Measurements from ENCODE around the gene RMDN2.
"Not testable (repeated sequence)": the region's sequence is repeated elsewhere in the genome, so short reads cannot be mapped to it uniquely, and the experiment has no call there.

The RMDN2 gene

DNA sequence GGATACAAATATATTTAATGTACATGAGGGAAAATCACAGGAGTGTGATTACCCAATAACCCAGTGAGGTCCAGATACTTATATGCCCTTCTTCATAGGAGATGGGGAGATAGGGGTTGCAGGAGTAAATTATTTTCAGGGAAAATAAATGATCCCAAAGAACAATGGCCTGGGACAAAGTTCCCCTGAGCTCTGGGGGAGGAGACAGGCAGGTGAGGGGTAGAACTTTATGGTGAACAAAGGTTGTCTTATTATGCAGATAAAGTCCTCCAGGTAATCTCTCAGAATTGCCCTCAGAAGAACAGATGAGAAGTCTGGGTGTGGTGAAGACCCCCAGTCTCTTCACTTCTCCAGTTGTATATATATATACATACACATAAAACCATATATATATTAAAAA lies 22.1 kb upstream of the RMDN2 start:
- no peak for DNase-seq

DNA sequence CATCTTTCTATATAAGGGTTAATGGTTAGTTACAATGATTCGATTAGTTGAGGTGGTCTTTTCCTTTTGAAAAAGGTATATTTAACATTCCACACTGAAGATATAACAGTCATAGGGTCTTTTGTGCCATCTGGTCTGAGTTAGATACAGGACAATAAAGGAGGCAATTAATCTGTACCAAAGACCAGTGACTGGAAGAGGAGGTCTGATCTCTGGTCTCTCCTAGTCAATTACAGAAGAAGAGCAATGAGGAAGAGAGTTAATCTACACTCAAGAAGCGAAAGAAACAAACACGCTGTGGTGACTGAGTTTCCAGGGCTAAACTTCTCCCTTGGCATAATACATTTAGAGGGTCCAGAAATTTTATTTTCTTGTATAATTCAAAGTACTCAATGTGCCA lies 20.7 kb upstream of the RMDN2 start:
- DNase-seq = no peak

DNA sequence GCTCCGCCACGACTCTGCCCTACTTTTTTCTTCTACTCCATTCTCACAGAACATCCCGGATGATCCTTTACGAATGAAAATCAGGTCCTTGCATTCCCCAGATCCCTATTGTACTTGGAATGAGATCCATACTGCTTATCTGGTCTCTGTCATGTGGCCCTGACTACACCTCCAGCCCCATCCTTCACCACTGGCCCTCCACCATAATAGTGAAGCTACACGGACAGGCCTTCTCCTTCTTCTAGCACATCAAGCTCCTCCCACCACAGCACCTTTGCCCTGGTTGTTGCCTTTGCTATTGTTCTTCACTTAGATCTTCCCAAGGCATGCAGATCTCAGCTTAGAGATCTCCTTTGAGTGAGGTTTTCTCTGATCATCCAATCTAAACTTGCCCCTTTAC lies 20.1 kb upstream of the RMDN2 start:
- no peak for DNase-seq

DNA sequence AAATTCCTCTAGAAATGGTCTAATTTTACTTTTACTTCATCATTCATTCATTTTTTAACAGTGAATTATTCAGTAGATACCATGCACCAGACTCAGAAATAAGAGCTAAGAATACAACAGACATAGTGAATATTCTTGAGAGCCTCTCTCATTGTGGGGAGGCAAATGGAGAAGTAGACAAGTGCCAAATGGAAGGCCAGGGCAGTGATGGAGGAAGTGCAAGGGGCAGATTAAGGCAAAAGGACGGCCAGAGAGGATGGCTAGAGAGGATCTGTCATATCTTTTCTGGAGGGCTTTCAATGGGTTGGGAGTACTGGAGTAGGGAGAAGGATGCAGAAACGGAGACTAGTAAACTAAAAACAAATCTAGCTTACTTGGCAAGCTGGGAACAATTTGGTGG lies 19.0 kb upstream of the RMDN2 start:
- DNase-seq = no peak

DNA sequence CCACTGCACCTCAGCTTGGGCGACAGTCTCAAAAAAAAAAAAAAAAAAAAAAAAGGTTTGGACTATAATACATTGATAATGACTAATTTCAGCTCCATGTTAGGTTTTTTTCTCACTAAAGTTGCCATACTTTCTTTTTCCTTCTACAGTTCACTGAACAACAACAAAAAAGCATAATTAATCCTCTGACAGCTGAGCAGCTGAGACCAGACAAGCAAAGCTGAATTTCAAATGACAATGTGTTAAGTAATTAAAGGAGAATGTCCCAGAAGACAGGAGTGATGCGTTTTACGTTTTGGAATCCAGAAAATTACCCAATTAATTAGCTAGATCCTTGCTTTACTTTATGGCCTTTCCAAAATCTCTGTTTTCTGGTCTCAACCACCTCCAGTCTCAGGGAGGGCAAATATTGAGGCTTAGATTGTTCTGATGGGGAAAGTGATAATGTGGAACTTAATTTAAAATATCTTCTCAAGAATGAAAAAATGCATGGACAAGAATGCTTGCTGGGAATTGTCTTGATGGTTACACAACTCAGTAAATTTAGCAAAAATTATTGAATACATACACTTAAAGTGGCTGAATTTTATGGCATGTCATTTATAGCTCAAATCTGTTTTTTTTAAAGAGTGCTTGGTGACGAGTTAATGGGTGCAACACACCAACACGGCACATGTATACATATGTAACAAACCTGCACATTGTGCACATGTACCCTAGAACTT lies 17.4 kb upstream of the RMDN2 start:
- DNase-seq = no peak

DNA sequence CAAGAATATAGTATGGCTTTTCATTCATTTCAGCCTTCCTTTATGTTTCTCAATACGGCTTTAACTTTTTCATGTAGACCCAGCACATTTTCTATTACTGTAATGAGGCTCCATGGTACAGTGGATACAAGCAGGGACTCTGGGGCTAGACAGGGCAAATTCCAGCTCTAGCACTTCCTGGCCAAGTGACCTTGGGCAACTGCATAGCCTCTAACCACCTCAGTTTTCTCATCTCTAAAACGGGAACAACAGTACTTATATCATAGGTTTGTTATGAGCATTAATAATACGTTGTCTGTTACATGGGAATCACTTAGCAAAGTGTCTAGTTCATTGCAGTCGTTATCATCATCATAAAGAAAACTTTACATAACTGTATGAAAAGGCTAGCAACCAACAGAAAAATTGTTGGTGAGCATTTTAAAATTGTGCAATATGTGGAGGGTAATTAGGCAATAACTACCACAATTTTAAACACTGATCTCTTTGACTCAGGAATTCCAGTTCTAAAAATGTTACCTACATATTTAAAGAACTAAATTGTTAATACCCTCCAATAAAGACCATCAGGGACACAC lies 13.7 kb upstream of the RMDN2 start:
- DNase-seq = no peak

DNA sequence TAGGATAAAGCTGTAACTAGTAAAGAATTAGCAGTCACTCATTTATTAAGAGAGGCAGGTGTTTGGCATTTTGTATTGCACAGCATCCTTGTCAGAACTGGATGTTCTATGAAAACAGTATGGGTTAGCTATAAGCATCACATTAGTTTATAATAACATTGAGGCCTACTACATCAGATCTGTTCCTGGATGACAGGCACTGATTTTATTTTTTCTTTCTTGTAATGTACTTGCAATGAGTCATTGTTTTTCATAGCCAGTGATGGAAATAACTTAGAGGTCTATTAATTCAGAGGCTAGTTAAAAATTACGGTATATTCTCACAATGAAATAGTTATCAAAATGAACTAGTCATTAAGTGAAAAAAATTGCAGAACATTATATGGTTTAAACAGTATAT lies 13.0 kb upstream of the RMDN2 start:
- no peak for DNase-seq

DNA sequence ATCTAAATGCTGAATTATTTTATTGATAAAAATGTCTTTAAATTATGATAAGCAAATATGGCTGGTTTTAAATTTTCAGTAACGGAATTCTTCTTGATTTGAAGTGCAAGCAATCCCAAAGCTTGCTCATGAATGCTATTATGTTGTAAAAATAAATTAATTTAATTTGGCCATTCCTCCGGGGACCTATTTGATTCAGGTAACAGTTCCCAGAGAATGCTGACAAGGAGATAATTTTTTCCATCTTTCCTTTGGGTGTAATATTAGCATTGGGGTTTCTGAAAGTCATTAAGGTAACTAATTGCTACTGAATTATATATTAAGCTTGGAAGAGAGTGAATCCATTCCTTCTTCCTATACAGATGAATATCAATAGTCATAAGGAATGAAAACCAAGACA lies 12.5 kb upstream of the RMDN2 start:
- DNase-seq = no peak

DNA sequence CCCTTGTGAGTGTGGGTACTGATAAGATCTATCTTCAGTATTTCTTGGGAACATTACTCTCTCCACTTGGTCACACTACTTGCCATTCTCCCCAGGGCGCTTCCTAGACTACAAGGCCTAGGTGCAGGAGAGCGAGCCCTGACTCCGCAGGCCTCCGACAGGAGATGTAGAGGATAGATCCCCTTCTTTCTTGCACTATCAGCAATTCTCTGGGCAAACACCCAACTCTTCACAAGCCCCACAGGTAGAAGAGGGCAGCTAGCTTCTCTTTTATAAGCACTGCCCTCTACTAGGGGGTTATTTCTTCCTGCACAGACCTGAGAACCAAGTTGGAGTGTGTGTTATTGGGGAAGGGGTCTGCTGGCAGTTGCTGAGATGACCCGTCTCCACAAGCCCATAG lies 10.7 kb upstream of the RMDN2 start:
- DNase-seq = no peak

DNA sequence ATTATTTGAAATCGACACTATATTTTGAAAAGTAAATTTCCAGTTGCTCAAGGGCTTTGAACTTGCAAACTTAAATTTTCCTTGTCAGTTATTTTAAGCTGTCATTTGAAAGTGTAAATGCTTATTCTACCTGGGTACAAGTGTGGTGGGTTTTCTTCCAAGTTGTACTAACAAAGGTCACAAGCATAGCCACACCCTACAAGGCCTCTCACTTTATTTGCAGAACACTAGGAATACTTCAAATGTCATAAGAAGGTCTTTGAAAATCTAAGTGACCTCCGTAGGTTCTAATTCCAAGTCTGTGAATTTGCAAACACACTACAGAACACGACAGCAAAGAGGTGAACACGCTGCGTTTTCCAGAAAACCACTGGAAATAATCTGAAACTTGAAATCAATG lies 9.3 kb upstream of the RMDN2 start:
- no peak for DNase-seq

DNA sequence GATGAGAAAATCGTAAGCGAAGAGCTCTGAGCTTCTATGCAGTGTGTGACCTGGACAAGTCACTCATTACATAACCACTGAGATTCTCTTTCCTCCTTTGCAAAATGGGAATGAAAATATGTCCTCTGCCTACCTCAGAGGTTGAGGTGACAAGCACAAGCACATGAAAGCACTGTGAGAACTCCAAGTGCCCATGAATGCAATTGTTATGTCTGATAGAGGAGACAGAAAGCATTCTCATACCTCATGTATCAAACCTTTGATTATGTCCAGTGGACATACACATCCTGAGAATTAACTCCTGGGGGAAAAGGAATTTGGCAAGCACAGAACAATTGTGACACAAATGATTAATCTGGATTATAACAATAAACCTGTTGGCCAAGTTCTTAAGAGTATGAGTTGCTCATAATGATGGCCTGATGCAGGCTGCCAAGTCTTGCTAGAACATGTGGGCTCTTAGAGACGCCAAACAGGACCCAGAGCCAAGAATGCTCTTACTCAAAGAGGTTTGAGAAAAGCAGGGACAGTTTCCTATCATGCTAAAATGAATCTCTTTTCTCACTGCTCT lies 8.5 kb upstream of the RMDN2 start:
- DNase-seq = no peak

DNA sequence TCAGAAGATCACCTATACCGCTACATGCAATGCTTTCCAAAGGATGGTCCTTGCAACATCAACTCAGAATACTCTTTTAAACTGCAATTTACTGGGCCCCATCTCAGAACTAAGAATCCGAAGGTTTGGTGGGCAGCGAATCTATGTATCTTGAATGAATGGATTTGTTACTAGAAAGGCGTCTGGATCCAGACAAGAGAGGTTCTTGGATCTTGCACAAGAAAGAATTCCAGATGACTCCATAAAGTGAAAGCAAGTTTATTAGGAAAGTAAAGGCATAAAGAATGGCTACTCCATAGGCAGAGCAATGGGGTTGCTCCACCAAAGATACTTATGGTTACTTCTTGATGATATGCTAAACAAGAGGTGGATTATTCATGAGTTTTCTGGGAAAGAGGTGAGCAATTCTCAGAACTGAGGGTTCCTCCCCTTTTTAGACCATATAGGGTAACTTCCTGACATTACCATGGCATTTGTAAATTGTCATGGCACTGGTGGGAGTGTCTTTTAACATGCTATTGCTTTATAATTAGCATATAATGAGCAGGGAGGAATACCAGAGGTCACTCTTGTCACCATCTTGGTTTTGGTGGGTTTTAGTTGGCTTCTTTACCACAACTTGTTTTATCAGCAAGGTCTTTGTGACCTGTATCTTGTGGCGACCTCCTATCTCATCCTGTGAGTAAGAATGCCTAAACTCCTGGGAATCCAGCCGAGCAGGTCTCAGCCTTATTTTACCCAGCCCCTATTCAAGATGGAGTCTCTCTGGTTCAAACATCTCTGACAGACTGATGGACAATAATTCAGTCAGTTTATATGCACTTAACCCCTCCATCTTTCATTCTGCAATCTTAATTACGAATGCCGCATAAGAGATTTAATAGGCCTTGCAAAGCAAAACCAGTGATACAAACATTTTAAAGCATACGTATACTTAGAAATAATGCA lies 7.5 kb upstream of the RMDN2 start:
- DNase-seq = no peak

DNA sequence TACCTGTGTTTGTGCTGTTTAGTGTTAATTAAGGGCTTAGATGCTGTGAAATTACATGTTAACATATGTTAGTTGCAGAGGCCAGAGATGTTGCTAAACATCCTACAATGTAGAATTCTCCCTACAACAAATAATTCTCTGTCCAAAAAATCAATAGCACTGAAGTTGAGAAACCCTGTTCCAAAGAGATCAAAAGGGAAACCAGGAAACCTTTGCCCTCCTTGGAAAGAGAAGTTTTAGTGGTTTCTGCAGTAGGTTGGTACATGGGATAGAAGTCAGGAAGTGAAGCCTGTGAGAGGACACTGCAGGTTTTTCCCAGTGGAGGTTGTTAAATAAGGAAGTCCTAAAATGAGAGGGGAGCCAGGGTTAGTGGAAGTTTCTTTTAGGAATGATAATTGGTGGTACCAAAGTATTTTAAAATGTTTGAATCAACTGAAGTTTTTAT lies 6.3 kb upstream of the RMDN2 start:
- no peak for DNase-seq

DNA sequence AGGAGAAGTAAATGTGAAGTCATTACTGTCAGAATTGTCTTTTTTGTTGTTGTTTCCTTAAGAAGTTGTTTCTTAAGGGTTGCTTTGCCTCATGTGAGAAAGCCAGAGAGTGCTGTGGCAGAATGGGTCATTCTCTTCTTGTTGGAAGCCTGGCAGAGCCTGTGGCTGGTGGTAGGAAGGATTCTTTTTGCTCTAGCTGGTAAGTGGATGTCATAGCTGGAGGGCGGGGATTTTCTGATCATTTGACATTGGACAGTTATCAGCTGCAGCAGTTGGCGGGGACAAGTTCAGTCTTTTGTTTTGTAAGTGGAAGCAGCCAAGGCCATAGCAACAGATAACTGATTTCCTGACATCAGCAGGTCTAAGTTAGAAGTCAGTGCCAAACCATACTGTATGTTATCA lies 5.5 kb upstream of the RMDN2 start:
- no peak for DNase-seq

DNA sequence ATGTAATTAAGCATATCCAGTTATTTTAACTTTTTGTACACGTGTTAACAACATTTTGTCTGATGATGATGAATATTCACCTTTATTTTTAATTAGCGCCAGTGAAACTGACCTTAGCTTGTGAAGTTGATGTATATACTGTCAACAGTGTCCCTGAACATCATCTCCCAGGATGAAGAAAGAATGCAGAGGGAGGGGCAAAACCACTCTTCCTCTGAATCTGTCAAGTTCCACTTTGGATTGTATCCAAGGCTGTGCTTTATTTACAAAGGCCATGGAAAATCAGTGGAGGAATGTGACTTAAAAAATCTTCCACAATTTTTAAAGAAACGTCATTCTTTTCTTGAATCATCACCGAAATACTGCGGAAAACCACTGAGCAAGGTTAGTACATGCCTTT lies 4.5 kb upstream of the RMDN2 start:
- no peak for DNase-seq

DNA sequence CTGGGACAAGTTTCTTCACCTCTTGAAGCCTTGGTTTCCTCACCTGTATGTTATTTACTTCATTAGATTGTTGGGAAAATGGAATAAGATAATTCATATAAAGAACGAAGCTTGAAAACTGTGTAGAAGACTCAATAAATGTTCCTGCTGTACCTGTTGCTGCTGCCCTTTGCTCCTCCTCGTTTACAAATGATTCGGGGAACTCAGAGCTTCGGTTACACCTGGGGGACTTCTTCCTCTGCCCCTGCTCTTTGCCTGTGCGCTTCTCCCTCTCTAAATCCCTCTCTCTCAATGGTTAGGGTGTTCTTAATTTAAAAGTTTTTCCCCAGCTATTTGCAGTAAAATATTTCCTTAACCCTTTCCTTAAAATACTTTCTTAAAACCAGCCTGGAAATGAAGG lies 3.3 kb upstream of the RMDN2 start:
- no peak for DNase-seq

DNA sequence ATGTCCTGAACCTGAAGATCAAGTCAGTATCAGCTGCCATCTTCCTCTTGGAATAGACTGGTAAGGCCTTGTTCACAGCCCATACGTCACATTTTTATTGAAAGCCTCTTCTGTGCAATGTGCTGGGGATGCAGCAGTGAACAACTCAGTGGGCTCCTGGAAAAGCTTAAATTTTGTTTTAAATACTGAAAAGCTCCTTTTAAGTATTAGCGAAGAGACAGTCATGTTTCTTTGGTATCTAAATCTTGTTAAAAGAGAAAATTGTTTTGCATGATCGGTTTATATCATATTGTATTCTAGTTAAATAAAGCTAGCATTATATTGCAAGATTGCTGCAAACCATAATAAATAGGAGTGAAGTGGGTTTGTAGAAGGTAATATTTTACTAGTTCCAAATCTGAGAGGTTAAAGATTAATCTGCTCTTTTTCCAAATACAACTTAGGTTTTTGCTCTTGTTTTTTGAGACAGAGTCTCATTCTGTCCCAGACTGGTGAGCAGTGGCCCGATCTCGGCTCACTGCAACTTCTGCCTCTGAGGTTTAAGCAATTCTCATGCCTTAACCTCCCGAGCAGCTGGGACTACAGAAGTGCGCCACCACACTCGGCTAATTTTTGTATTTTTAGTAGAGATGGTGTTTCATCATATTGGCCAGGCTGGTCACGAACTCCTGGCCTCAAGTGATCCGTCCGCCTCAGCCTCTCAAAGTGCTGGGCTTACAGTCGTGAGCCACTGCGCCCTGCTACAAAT lies 1.6 kb upstream of the RMDN2 start:
- no peak for DNase-seq

DNA sequence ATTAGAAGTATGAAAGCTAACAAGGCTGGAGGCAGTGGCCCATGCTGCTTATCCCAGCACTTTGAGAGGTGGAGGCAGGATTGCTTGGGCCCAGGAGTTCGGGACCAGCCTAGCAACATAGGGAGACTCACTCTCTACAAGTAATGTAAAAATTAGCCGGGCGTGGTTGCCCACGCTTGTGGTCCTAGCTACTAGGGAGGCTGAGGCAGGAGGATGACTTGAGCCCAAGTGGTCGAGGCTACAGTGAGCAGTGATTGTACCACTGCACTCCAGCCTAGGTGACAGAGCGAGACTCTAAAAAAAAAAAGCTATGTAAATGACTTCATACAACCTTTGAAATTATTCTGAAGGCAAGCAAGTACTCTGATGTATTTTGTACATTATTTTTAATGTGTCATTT lies 1.5 kb downstream of the RMDN2 start:
- DNase-seq = no peak

DNA sequence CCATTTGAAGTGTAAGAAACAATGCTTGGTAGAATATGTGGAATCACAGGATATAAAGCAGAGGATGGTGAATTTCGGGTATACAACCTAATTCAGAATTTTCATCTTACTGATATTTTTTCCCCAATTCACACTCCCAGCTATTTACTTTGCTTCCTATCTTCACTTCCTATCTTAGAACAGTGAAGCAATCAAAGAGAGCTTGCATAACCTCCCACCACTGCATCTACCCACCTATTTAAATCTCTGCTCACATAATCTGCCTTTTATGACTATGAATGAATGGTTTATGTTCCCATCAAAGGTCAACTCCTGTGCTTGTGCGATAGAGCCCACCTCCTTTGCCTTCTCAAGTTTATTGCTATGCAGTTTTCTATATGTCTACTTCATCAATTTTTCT lies 3.3 kb downstream of the RMDN2 start:
- DNase-seq = no peak

DNA sequence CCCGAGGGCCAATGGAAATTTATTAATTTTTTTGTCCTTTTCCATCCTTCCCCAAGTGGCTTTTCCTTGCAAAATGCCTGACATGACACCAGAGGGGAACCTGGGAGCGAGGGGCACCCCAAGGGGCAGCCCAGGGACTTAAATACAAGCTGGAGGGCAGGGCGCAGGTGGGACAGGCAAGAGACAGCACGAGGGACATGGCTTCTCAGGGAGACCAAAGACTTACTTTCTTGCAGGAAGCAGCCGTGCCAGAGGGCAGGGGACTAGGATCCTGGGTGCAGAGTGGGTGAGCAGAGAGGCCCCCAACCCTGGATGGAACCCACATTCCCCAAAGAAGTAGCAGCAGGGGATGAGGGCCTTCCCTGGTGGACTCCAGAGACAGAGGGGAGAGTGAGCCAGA lies 5.3 kb downstream of the RMDN2 start:
- not testable (repeated sequence) for DNase-seq

DNA sequence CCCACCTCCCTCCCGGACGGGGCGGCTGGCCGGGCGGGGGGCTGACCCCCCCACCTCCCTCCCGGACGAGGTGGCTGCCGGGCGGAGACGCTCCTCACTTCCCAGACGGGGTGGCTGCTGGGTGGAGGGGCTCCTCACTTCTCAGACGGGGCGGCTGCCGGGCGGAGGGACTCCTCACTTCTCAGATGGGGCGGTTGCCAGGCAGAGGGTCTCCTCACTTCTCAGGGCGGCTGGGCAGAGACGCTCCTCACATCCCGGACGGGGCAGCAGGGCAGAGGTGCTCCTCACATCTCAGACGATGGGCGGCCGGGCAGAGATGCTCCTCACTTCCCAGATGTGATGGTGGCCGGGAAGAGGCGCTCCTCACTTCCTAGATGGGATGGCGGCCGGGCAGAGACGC lies 7.8 kb downstream of the RMDN2 start:
- not testable (repeated sequence) for DNase-seq

DNA sequence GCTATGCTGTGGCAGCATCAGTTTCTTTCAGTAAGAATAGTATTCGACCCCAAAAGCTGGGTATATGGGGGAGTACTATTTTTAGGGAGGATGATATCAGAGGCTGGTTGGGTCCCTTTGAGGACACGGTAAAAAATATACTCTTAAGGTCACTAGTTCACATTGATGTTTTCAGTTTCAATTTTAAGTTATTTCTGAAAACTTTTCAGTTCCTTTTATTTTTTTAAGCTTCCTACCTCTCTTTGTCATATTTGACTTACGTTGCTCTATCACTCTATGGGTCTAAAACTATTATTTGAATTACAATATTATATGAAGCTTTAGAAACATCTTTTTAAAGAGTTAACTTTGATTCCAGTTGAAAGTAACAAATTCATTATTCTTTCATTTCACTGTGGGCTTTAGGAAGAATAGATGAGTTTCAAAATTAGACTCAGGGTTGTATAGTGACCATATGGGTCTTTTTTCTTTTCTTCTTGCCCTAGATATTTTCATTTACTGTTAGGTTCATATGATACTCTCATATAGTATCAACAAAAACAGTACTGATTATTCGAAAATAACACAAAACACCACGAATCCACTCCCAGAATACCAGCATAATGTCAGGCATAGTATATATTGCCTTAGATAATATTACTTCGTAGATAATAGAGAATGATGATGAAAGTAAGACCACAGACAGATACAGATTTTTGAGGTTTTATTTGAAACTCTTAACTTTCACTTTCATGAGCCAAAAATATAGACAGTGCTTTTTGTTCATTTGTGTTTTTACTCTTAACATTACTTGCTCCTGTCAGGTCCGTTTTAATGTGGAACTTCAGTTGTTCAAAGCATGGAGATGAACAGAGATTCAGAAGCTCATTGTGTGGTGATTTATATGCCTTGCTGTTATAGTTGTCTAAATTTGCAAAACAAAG lies 9.8 kb downstream of the RMDN2 start:
- no peak for DNase-seq
